ENCODE data around the gene ELAC2.

Gene ELAC2

GRCh38 chr17:13016881-13017654 is 759 bp downstream of the ELAC2 start:
- FAIRE-seq, result no peak

GRCh38 chr17:13014801-13015200 is 3.0 kb downstream of the ELAC2 start:
- no peak for FAIRE-seq

- no peak for FAIRE-seq
Measured at GRCh38 chr17:13010959-13011358, 6.9 kb downstream of the ELAC2 start.

GRCh38 chr17:13008461-13008860 is 9.4 kb downstream of the ELAC2 start:
- no peak for FAIRE-seq

- no peak for FAIRE-seq
Measured at GRCh38 chr17:13005530-13005929, 12.3 kb downstream of the ELAC2 start.

GRCh38 chr17:13004336-13004735 is 13.5 kb downstream of the ELAC2 start:
- no peak for FAIRE-seq

GRCh38 chr17:13003927-13004326 is 13.9 kb downstream of the ELAC2 start:
- FAIRE-seq, result no peak

GRCh38 chr17:13003454-13003851 is 14.4 kb downstream of the ELAC2 start:
- no peak for FAIRE-seq

- no peak for FAIRE-seq
Measured at GRCh38 chr17:13002761-13003453, 14.9 kb downstream of the ELAC2 start.

GRCh38 chr17:13001991-13002615 is 15.7 kb downstream of the ELAC2 start:
- FAIRE-seq, result no peak

- no peak for FAIRE-seq
Measured at GRCh38 chr17:13000561-13000960, 17.3 kb downstream of the ELAC2 start.

GRCh38 chr17:12998874-12999273 is 19.0 kb downstream of the ELAC2 start:
- no peak for FAIRE-seq

GRCh38 chr17:12998461-12998860 is 19.4 kb downstream of the ELAC2 start:
- FAIRE-seq, result no peak

- FAIRE-seq, result no peak
Measured at GRCh38 chr17:12996941-12997340, 20.9 kb downstream of the ELAC2 start.

GRCh38 chr17:12996357-12996756 is 21.5 kb downstream of the ELAC2 start:
- no peak for FAIRE-seq

- FAIRE-seq, result no peak
Measured at GRCh38 chr17:12995896-12996295, 21.9 kb downstream of the ELAC2 start.

GRCh38 chr17:12995106-12995895 is 22.5 kb downstream of the ELAC2 start:
- no peak for FAIRE-seq

- no peak for FAIRE-seq
Measured at GRCh38 chr17:12994341-12995074, 23.3 kb downstream of the ELAC2 start.

- no peak for FAIRE-seq
Measured at GRCh38 chr17:12993631-12994030, 24.2 kb downstream of the ELAC2 start.

- no peak for FAIRE-seq
Measured at GRCh38 chr17:12992676-12993075, 25.2 kb downstream of the ELAC2 start.

GRCh38 chr17:12990926-12991325 is 26.9 kb downstream of the ELAC2 start:
- FAIRE-seq, result no peak

GRCh38 chr17:12990041-12990808 is 27.6 kb downstream of the ELAC2 start:
- no peak for FAIRE-seq
